SJCRH30 (cell line): ENCODE measurements around the gene MMP11. TPM values are rescaled to one million over a fixed set of nuclear protein-coding genes. Genes with fewer than 3 reads are reported as not detected.

Experiments used
- DNase-seq, 2 experiments: peaks; one replicate each; pipeline ENCODE4 v3.0.0-alpha.2; 2015 to 2020
- H3K27ac ChIP-seq: fragments of 250-450 bp; sonication (Bioruptor Pico); 2 replicates; pipeline ENCODE4 v1.5.1; 2020; ENCODE audit warnings: mild to moderate bottlenecking, moderate library complexity
- H3K27me3 ChIP-seq: fragments of 250-450 bp; sonication (Bioruptor Pico); 2 replicates; pipeline ENCODE4 v1.5.1; 2020; ENCODE audit warnings: mild to moderate bottlenecking, moderate library complexity
- H3K36me3 ChIP-seq: fragments of 250-450 bp; sonication (Bioruptor Pico); 2 replicates; pipeline ENCODE4 v1.5.1; 2020; ENCODE audit warnings: mild to moderate bottlenecking, moderate library complexity
- H3K4me1 ChIP-seq: fragments of 250-450 bp; sonication (Bioruptor Pico); 2 replicates; pipeline ENCODE4 v1.5.1; 2020; ENCODE audit warnings: mild to moderate bottlenecking, moderate library complexity
- H3K4me3 ChIP-seq: fragments of 250-450 bp; sonication (Bioruptor Pico); 2 replicates; pipeline ENCODE4 v1.5.1; 2020; ENCODE audit warnings: mild to moderate bottlenecking, moderate library complexity
- H3K9me3 ChIP-seq: fragments of 250-450 bp; sonication (Bioruptor Pico); replicated peaks from 2 replicates; pipeline ENCODE4 v1.5.1; 2020; ENCODE audit warnings: mild to moderate bottlenecking, moderate library complexity
- total RNA-seq: library from RNA; depleted of rRNA; stranded (reverse); fragments of >200 nt; shearing (Covaris generic); gene quantifications from 2 replicates; pipeline ENCODE4 v1.2.3, GENCODE V29; 2014; rRNA removed

MMP11 gene
- total RNA-seq, 1 experiment from 2014 or later, result 6.6 TPM

DNA sequence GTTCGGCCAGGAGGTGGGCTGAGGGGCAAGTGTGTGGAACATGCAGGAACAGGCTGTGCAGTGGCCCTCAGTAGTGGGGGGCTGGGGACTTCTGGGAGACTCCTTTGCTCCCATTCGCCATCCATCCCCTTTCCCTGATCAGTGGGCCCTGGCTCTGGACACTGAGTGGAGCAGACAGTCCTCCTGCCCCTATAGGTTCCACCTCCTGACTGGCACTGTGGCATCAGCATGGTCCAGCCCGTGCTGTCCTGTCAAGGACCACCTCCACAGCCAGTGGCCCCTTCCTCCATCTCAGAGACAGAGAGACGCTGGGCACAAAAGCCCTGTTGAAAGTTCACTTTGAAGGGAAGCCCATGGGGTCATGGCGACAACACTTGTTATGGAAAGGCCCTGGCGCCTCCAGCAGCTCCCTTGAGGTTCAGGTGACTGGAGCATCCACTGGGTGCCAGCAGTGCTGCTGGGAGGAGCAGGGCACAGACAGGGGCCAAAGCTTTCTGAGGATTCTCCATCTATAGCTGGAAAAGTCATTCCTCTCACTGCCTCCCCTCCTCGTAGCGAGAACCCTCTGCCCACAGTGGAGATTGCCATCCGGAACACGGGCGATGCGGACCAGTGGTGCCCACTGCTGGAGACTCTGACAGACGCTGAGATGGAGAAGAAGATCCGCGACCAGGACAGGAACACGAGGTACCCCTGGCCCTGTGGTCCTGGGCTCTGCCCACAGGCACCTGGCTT is 60.5 kb downstream of the MMP11 start:
- H3K36me3 ChIP-seq, result peaks cover 72% of the 10 kb centered on the region
- DNase-seq, result no peak

More for the DNA sequence above, 60.5 kb downstream of the MMP11 start:
- Histone ChIP-seq H3K27ac (no peak overlapping the region), H3K4me3 (no peak overlapping the region), H3K27me3 (no peaks in the 10 kb centered on the region), H3K4me1 (no peaks in the 10 kb centered on the region; the same call in 1 of the 2 replicates), H3K9me3 (no peaks in the 10 kb centered on the region)

Other genes with a start within 250 kb of the MMP11 start
- 0.36 TPM in 1 of 2 replicates, not detected in the other for gene IGLL1, start 192.6 kb upstream of the MMP11 start, total RNA-seq
- not detected in 2 replicates for gene DRICH1, start 140.5 kb upstream of the MMP11 start, total RNA-seq
- gene RGL4, start 81.8 kb upstream of the MMP11 start, total RNA-seq, result 0.03 TPM in 1 of 2 replicates, not detected in the other
- gene ZNF70, start 21.7 kb upstream of the MMP11 start, total RNA-seq, result 6.1 and 7.1 TPM in 2 replicates
- gene VPREB3, start 18.4 kb upstream of the MMP11 start, total RNA-seq, result 0.28 TPM in 1 of 2 replicates, not detected in the other
- not detected in 2 replicates for gene C22orf15, start 9.9 kb upstream of the MMP11 start, total RNA-seq
- 10.9 and 14.1 TPM in 2 replicates for gene CHCHD10, start 4.9 kb upstream of the MMP11 start, total RNA-seq
- gene SMARCB1, start 14.1 kb downstream of the MMP11 start, total RNA-seq, result 119 and 152 TPM in 2 replicates
- not detected in 2 replicates for gene DERL3, start 66.2 kb downstream of the MMP11 start, total RNA-seq
- 0.51 and 1.9 TPM in 2 replicates for gene SLC2A11, start 85.0 kb downstream of the MMP11 start, total RNA-seq
- 270 and 350 TPM in 2 replicates for gene MIF, start 121.5 kb downstream of the MMP11 start, total RNA-seq
- gene GSTT2B, start 188.3 kb downstream of the MMP11 start, total RNA-seq, result 14.0 and 14.9 TPM in 2 replicates
- gene DDTL, start 194.0 kb downstream of the MMP11 start, total RNA-seq, result 3.8 and 4.5 TPM in 2 replicates
- 116 and 143 TPM in 2 replicates for gene DDT, start 201.6 kb downstream of the MMP11 start, total RNA-seq
- 0.58 and 0.75 TPM in 2 replicates for gene GSTT2, start 207.3 kb downstream of the MMP11 start, total RNA-seq
- gene GSTT4, start 232.6 kb downstream of the MMP11 start, total RNA-seq, result not detected in 2 replicates
- 23.9 and 24.9 TPM in 2 replicates for gene CABIN1, start 238.5 kb downstream of the MMP11 start, total RNA-seq